AG09309 (cell line): ENCODE data around the gene CDH4.

Source experiments
- DNase-seq: peaks from one replicate; pipeline ENCODE4 v3.0.0-alpha.2; 2010; ENCODE audit warnings: low read depth
- H3K4me3 ChIP-seq: 2 replicates; pipeline ENCODE4 v1.5.1; 2011; ENCODE audit warnings: mild to moderate bottlenecking, low read depth, low read length, moderate library complexity; ENCODE audit not compliant: control insufficient read depth
- TF ChIP-seq, protein P1 (sequence below): IDR thresholded peaks from 2 replicates; pipeline ENCODE4 v1.5.1; 2011; ENCODE audit warnings: mild to moderate bottlenecking, low read depth, low read length, inconsistent platforms; ENCODE audit not compliant: insufficient read depth, control insufficient read depth; ENCODE audit errors: missing control alignments

The CDH4 gene

DNA sequence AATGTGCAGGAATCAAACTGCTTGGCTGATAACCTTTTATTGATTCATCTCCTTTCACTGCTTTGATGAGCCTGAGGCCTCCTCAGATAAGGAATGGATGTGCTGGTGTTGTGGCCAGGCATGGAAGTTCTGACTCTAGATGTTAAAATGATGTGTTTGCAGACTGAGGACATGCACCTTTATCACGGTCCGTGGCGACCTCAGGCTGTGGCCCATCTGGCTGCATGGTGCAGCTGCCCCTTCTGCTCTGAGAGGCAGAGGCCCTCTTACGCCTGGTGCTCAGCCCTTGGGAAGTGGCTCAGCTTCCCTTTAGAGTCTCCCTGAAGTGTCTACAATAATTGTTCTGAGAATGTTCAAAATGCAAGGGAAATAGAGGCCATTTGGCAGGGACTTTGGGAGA is 26.2 kb downstream of the CDH4 start:
- DNase-seq, result no peak
- H3K4me3 ChIP-seq, result no peak overlapping the region
- TF ChIP-seq, protein P1, sequence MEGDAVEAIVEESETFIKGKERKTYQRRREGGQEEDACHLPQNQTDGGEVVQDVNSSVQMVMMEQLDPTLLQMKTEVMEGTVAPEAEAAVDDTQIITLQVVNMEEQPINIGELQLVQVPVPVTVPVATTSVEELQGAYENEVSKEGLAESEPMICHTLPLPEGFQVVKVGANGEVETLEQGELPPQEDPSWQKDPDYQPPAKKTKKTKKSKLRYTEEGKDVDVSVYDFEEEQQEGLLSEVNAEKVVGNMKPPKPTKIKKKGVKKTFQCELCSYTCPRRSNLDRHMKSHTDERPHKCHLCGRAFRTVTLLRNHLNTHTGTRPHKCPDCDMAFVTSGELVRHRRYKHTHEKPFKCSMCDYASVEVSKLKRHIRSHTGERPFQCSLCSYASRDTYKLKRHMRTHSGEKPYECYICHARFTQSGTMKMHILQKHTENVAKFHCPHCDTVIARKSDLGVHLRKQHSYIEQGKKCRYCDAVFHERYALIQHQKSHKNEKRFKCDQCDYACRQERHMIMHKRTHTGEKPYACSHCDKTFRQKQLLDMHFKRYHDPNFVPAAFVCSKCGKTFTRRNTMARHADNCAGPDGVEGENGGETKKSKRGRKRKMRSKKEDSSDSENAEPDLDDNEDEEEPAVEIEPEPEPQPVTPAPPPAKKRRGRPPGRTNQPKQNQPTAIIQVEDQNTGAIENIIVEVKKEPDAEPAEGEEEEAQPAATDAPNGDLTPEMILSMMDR, result no peak

DNA sequence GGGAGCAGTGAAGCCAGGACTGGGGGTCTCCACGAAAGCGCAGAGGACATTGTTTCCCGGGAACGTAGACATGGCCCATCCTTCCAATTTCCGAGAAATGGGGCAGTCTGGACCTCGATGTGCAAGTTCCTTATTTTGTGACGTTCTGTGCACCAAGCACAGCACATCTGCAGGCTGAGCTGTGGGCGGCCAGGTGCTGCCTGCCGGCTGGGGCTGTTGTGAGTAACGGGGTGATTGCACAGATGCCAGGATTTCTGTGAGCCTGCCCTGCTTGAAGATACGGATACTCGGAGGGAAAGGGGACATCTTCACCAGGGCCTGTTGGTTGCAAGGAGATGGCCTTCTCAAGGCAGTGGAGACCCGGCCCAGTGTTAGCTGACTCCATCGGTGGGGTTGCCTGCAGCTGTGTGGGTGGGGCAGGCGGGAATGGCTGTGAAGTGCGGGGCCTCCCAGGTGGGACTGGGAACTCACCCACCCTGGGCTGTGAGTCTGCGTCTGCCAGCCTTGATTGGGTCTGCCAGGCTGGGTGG is 27.6 kb downstream of the CDH4 start:
- TF ChIP-seq, protein P1, result no peak
- no peak for DNase-seq
- H3K4me3 ChIP-seq, result no peak overlapping the region

DNA sequence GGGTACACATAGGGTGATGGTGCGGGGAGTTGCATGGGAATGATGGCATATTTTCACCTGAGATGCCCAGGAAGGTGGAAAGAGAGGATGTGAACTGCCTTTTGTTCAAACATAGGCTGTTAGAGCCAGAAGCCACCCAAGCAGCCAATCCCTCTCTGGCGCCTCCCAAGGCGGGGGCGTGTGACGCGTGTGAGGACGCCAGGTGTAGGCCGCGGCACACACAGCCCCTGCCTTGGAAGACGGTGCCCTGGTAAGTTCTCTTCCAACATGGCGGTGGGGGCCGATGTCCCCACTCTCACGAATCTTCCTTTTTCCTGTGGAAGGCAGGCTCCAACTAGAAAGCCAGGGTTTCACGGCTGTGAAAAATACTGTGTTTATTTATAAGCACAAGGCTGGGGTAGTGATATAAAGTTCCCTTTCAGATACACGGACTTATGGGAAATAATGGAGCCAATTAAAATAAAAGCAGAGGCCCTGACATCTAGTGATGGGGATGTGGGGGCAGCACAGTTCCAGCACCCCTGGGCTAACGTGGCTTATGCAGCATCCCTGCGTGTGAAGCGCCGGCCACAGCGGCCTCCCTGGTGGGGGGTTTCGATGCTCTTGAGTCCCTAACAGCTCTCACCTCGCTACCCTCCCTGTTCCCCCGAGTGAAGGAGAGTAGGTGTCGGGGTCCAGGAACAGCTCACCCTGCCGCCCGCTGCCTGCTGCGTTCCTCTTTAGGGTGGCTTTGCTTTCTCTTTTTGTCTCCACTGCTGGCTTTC is 28.3 kb downstream of the CDH4 start:
- TF ChIP-seq, protein P1, result no peak
- H3K4me3 ChIP-seq, result no peak overlapping the region
- DNase-seq, result no peak

DNA sequence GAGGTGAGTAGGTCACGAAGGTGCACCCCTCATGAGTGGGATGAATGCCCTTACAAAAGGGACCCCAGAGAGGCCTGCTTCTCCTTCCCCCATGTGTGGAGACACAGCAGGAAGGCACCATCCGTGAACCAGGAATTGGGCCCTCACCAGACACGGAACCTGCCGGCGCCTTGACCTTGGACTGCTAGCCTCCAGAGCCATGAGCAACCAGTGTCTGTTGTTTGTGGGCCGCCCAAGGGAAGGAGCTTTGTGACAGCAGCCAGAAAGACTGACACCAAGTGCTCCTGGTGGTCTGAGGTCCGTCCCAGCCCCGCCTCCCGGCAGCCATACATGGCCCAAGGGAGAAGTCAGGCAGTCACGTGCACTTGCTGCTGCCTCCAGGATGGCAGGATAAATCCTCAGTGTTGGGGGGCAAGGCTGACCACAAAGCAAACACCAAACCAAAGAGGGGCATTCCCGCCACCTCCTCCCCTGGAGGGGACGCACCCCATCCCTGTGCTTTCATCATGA is 29.3 kb downstream of the CDH4 start:
- H3K4me3 ChIP-seq, result no peak overlapping the region
- no peak for DNase-seq
- TF ChIP-seq, protein P1, result no peak

DNA sequence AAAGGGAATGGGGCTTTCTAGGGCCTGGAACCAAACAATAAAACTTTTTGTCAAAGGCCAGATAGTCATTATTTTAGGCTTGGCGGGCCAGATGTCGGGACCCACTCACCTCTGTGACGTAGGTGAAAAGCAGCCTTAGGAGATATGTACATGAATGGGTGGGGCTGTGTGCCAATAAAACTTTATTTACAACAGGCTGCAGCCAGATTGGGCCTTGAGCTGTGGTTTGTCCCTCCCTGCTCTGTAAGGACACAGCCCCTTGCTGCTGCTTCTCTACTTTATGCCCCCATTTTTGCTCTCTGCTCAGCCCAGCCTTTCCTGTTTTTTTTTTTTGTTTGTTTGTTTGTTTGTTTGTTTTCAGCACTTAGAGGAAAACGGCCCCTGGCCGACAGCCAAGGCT is 32.7 kb downstream of the CDH4 start:
- no peak overlapping the region for H3K4me3 ChIP-seq
- TF ChIP-seq, protein P1, result no peak
- DNase-seq, result no peak

DNA sequence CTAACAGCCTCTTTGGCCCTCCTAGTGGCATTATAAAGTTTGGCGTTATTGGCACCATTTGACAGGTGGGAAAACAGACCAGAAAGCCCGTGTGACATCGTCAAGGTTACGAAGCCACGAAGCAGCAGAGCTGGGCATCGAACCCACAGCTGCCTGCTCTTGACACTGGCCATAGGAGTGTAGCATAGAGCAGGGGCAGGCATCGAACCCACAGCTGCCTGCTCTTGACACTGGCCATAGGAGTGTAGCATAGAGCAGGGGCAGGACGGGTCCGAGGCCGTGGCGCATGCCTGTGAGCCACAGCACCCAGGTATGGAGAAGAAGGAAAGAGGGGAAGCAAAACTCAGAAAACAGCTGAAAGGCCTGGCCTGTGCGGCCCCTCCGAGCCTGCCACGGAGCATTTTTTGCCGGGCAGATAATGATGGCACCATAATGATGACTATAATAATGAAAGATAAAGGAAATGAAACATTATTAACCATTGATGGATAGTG is 33.1 kb downstream of the CDH4 start:
- no peak overlapping the region for H3K4me3 ChIP-seq
- DNase-seq, result no peak
- TF ChIP-seq, protein P1, result no peak

DNA sequence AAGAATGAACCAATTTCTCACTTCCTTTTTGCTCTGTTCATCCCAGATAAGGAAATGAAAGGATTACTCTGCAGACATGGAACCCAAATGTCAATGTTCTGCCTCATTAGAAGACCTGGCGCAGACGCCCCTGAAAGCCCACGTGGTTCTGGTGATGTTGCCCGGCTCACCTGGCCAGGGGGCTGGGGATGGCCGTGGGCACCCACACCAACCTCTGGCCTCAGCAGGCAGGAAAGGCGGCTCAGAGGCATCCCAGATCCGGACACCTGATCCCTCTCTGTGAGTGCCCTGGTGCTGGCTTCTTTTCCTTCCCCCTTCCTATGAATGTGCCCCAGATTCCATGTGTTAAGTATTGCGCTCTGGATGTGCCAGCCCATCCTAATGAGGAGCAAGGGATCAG is 33.6 kb downstream of the CDH4 start:
- TF ChIP-seq, protein P1, result no peak
- no peak overlapping the region for H3K4me3 ChIP-seq
- DNase-seq, result no peak
